Parathyroid adenoma (tissue), 2 donors: ENCODE results near the gene KCNJ6.
A peak's percentile ranks its signal among the peaks of the same experiment; 100 is the strongest.
"Not testable (repeated sequence)": the region's sequence is repeated elsewhere in the genome, so short reads cannot be mapped to it uniquely, and the experiment has no call there.

ENCODE experiments used
- H2AFZ ChIP-seq: fragments of 300-600 bp; sonication (generic); one replicate; pipeline ENCODE4 v1.7.0; 2017; ENCODE audit warnings: antibody characterized with exemption, mild to moderate bottlenecking
- H3K27ac ChIP-seq: fragments of 300-600 bp; sonication (generic); one replicate; pipeline ENCODE4 v1.7.0; 2017
- H3K27me3 ChIP-seq: fragments of 300-600 bp; sonication (generic); one replicate; pipeline ENCODE4 v1.7.0; 2017; ENCODE audit warnings: low read length; ENCODE audit not compliant: control insufficient read depth, insufficient read depth
- H3K36me3 ChIP-seq: fragments of 300-600 bp; sonication (generic); one replicate; pipeline ENCODE4 v1.7.0; 2017; ENCODE audit warnings: low read length; ENCODE audit not compliant: control insufficient read depth, insufficient read depth
- H3K4me1 ChIP-seq: fragments of 300-600 bp; sonication (generic); one replicate; pipeline ENCODE4 v1.7.0; 2017; ENCODE audit warnings: control low read depth
- H3K4me2 ChIP-seq: fragments of 300-600 bp; sonication (generic); one replicate; pipeline ENCODE4 v1.7.0; 2017; ENCODE audit warnings: low read length
- H3K4me3 ChIP-seq: fragments of 300-600 bp; sonication (generic); one replicate; pipeline ENCODE4 v1.7.0; 2017; ENCODE audit warnings: low read depth, low read length
- H3K79me2 ChIP-seq: fragments of 300-600 bp; sonication (generic); one replicate; pipeline ENCODE4 v1.7.0; 2017; ENCODE audit warnings: control low read depth
- H3K9ac ChIP-seq: fragments of 300-600 bp; sonication (generic); one replicate; pipeline ENCODE4 v1.7.0; 2017; ENCODE audit warnings: mild to moderate bottlenecking
- H3K9me3 ChIP-seq: fragments of 300-600 bp; sonication (generic); one replicate; pipeline ENCODE4 v1.7.0; 2017; ENCODE audit warnings: low read length; ENCODE audit not compliant: control insufficient read depth
- CTCF ChIP-seq: fragments of 300-600 bp; sonication (generic); IDR thresholded peaks from one replicate; pipeline ENCODE4 v1.7.0; 2017; ENCODE audit warnings: antibody characterized with exemption, mild to moderate bottlenecking
- donor health status: primary hyperparathyroidism.

Gene KCNJ6

GRCh38 chr21:37763298-37763697, 153.0 kb downstream of the KCNJ6 start:
- no peak overlapping the region for H3K9ac ChIP-seq
- no peak overlapping the region for H3K27ac ChIP-seq
- no peaks in the 10 kb centered on the region for H3K36me3 ChIP-seq
- no peaks in the 10 kb centered on the region for H3K27me3 ChIP-seq
- TF ChIP-seq CTCF, result no peak
- no peak overlapping the region for H3K4me2 ChIP-seq
- no peak overlapping the region for H2AFZ ChIP-seq
- no peaks in the 10 kb centered on the region for H3K4me1 ChIP-seq
- no peak overlapping the region for H3K4me3 ChIP-seq
- no peaks in the 10 kb centered on the region for H3K9me3 ChIP-seq
- H3K79me2 ChIP-seq, result no peaks in the 10 kb centered on the region

GRCh38 chr21:37762606-37763005, 153.7 kb downstream of the KCNJ6 start:
- Histone ChIP-seq H3K4me3 (no peak overlapping the region), H3K79me2 (no peaks in the 10 kb centered on the region), H3K36me3 (no peaks in the 10 kb centered on the region), H3K4me2 (no peak overlapping the region), H3K9me3 (no peaks in the 10 kb centered on the region), H3K27ac (no peak overlapping the region), H3K27me3 (no peaks in the 10 kb centered on the region), H2AFZ (no peak overlapping the region), H3K9ac (no peak overlapping the region), H3K4me1 (no peaks in the 10 kb centered on the region)
- TF ChIP-seq CTCF, result no peak

GRCh38 chr21:37761406-37761805, 154.9 kb downstream of the KCNJ6 start:
- H2AFZ ChIP-seq, H3K27ac ChIP-seq, H3K36me3 ChIP-seq, H3K27me3 ChIP-seq, H3K9ac ChIP-seq, H3K4me1 ChIP-seq, H3K4me2 ChIP-seq, H3K9me3 ChIP-seq, H3K4me3 ChIP-seq, H3K79me2 ChIP-seq: not testable (repeated sequence)

- Histone ChIP-seq H3K36me3 (no peaks in the 10 kb centered on the region), H3K4me3 (no peak overlapping the region), H3K79me2 (no peaks in the 10 kb centered on the region), H2AFZ (no peak overlapping the region), H3K27me3 (no peaks in the 10 kb centered on the region), H3K9me3 (no peaks in the 10 kb centered on the region), H3K27ac (no peak overlapping the region), H3K4me1 (peaks cover 8% of the 10 kb centered on the region), H3K4me2 (no peak overlapping the region), H3K9ac (no peak overlapping the region)
- TF ChIP-seq CTCF, result no peak
Observed at GRCh38 chr21:37759777-37760176, 156.5 kb downstream of the KCNJ6 start.

GRCh38 chr21:37758982-37759381, 157.3 kb downstream of the KCNJ6 start:
- Histone ChIP-seq H3K36me3 (no peaks in the 10 kb centered on the region), H3K9me3 (no peaks in the 10 kb centered on the region), H3K27me3 (no peaks in the 10 kb centered on the region), H3K4me3 (no peak overlapping the region), H2AFZ (no peak overlapping the region), H3K27ac (no peak overlapping the region), H3K4me2 (no peak overlapping the region), H3K79me2 (no peaks in the 10 kb centered on the region), H3K9ac (no peak overlapping the region), H3K4me1 (peaks cover 15% of the 10 kb centered on the region)
- TF ChIP-seq CTCF, result peak; percentile 27
